ENCODE results near the gene NPM1.

NPM1 gene

GRCh38 chr5:171418982-171419687 is 31.5 kb downstream of the NPM1 start, which contains the start of gene FGF18:
Gene FGF18 (plus strand): TSS chr5:171419647. CDS start chr5:171420200, 553 bp downstream.
- Histone ChIP-seq H3K4me2 (ENCODE audit: low read length) (peak within 1 kb of the TSS; percentile 73), H3K9ac (ENCODE audit: low read length) (no peak within 1 kb of the TSS), H3K4me3 (ENCODE audit: low read length) (peak within 1 kb of the TSS; percentile 60), H3K79me2 (ENCODE audit: low read length) (no peaks in the 10 kb centered on the region), H3K36me3 (replicated peaks; ENCODE audit: low read depth, low read length) (peaks cover 5% of the 10 kb centered on the region), H3K9me3 (ENCODE audit: insufficient read depth, low read length) (no peaks in the 10 kb centered on the region), H4K20me1 (ENCODE audit: insufficient read depth, low read length) (peaks cover 42% of the 10 kb centered on the region), H3K27ac (ENCODE audit: low read length) (no peak within 1 kb of the TSS), H3K4me1 (ENCODE audit: low read length) (peaks cover 3% of the 10 kb centered on the region; the same call in 1 of the 2 replicates), H3K27me3 (ENCODE audit: low read depth, low read length) (no peaks in the 10 kb centered on the region), H2AFZ (ENCODE audit: low read depth, low read length) (no peak within 1 kb of the TSS)
- no peak; the same call in 1 of the 2 replicates for TF ChIP-seq CTCF (IDR thresholded peaks at IDR 0.05; ENCODE audit: low read depth, low read length)
- no peak for TF ChIP-seq EZH2phosphoT487 (IDR thresholded peaks at IDR 0.05; ENCODE audit: low read depth)

DNA sequence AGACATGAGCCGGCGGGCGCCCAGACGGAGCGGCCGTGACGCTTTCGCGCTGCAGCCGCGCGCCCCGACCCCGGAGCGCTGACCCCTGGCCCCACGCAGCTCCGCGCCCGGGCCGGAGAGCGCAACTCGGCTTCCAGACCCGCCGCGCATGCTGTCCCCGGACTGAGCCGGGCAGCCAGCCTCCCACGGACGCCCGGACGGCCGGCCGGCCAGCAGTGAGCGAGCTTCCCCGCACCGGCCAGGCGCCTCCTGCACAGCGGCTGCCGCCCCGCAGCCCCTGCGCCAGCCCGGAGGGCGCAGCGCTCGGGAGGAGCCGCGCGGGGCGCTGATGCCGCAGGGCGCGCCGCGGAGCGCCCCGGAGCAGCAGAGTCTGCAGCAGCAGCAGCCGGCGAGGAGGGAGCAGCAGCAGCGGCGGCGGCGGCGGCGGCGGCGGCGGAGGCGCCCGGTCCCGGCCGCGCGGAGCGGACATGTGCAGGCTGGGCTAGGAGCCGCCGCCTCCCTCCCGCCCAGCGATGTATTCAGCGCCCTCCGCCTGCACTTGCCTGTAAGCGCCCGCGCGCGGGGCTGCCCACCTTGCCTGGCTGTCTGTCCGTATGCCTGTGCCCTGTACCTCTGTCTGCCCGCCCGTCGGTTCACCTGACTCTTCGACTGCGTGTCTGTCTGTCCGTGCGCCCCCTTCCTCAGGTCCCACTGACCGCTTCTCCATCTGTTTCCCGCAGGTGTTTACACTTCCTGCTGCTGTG is 32.2 kb downstream of the NPM1 start:
- Histone ChIP-seq H3K27me3 (ENCODE audit: low read depth, low read length) (no peaks in the 10 kb centered on the region), H3K9ac (ENCODE audit: low read length) (no peak overlapping the region), H2AFZ (ENCODE audit: low read depth, low read length) (no peak overlapping the region), H3K36me3 (replicated peaks; ENCODE audit: low read depth, low read length) (no peaks in the 10 kb centered on the region), H3K79me2 (ENCODE audit: low read length) (no peaks in the 10 kb centered on the region), H3K4me2 (ENCODE audit: low read length) (peak overlapping the region; percentile 73), H3K4me3 (ENCODE audit: low read length) (peak overlapping the region; percentile 60), H3K4me1 (ENCODE audit: low read length) (peaks cover 3% of the 10 kb centered on the region; the same call in 1 of the 2 replicates), H3K27ac (ENCODE audit: low read length) (no peak overlapping the region), H4K20me1 (ENCODE audit: insufficient read depth, low read length) (peaks cover 38% of the 10 kb centered on the region), H3K9me3 (ENCODE audit: insufficient read depth, low read length) (no peaks in the 10 kb centered on the region)
- no peak for TF ChIP-seq CTCF (IDR thresholded peaks at IDR 0.05; ENCODE audit: low read depth, low read length)

- Histone ChIP-seq H2AFZ (ENCODE audit: low read depth, low read length) (no peak overlapping the region), H3K4me1 (ENCODE audit: low read length) (peaks cover 3% of the 10 kb centered on the region; the same call in 1 of the 2 replicates), H3K4me3 (ENCODE audit: low read length) (no peak overlapping the region), H4K20me1 (ENCODE audit: insufficient read depth, low read length) (peaks cover 34% of the 10 kb centered on the region), H3K79me2 (ENCODE audit: low read length) (no peaks in the 10 kb centered on the region), H3K4me2 (ENCODE audit: low read length) (no peak overlapping the region), H3K9me3 (ENCODE audit: insufficient read depth, low read length) (no peaks in the 10 kb centered on the region), H3K9ac (ENCODE audit: low read length) (no peak overlapping the region), H3K27ac (ENCODE audit: low read length) (no peak overlapping the region), H3K36me3 (replicated peaks; ENCODE audit: low read depth, low read length) (no peaks in the 10 kb centered on the region), H3K27me3 (ENCODE audit: low read depth, low read length) (no peaks in the 10 kb centered on the region)
- TF ChIP-seq CTCF (IDR thresholded peaks at IDR 0.05; ENCODE audit: low read depth, low read length) (no peak), EZH2phosphoT487 (IDR thresholded peaks at IDR 0.05; ENCODE audit: low read depth) (no peak)
Measured at GRCh38 chr5:171420431-171421241, 33.0 kb downstream of the NPM1 start.
